ENCODE measurements around the gene BRINP2.

Gene BRINP2

DNA sequence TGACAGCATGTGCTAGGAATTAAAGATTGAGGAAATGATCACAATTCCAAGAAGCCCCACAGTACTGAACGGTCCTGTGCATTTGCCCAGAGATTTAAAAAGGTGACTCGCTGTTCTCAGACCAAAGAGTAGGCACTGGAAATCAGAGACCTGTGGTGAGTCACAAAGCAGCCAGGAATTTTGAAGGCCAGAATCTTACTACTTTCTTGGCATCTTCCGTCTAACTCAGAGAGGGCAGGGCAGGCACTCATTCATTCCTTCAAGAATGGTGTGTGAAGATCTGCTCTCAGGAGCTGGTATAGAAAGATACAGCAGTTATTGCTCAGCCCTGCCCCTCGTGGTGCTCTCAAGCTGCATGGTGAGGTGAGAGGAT lies 57.9 kb downstream of the BRINP2 start:
- Histone ChIP-seq H3K4me2 (ENCODE audit: low read length) (no peak overlapping the region), H3K27me3 (ENCODE audit: insufficient read depth, low read length) (no peaks in the 10 kb centered on the region)

DNA sequence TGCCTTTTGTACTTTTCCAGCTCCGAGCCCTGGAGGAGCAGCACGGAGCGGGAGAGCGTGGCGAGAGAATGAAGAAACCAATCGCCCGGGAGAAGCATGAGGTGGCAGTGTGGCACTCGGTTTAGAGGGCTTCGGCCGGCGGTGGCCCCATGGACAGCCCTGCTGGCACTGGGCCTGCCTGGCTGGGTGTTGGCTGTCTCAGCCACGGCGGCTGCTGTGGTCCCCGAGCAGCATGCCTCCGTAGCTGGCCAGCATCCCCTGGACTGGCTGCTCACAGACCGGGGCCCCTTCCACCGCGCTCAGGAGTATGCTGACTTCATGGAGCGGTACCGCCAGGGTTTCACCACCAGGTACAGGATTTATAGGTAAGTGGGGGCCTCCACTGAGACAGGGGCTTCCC lies 59.0 kb downstream of the BRINP2 start:
- H3K4me1 ChIP-seq (ENCODE audit: insufficient read depth, low read length, severe bottlenecking): no peaks in the 10 kb centered on the region
- TF ChIP-seq, protein P1, sequence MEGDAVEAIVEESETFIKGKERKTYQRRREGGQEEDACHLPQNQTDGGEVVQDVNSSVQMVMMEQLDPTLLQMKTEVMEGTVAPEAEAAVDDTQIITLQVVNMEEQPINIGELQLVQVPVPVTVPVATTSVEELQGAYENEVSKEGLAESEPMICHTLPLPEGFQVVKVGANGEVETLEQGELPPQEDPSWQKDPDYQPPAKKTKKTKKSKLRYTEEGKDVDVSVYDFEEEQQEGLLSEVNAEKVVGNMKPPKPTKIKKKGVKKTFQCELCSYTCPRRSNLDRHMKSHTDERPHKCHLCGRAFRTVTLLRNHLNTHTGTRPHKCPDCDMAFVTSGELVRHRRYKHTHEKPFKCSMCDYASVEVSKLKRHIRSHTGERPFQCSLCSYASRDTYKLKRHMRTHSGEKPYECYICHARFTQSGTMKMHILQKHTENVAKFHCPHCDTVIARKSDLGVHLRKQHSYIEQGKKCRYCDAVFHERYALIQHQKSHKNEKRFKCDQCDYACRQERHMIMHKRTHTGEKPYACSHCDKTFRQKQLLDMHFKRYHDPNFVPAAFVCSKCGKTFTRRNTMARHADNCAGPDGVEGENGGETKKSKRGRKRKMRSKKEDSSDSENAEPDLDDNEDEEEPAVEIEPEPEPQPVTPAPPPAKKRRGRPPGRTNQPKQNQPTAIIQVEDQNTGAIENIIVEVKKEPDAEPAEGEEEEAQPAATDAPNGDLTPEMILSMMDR (IDR thresholded peaks at IDR 0.05; ENCODE audit: low read length): no peak
- no peak for TF ChIP-seq EZH2 (IDR thresholded peaks at IDR 0.05; ENCODE audit: borderline replicate concordance, low read length)

More for the DNA sequence above, 57.9 kb downstream of the BRINP2 start:
- Histone ChIP-seq H3K27ac (ENCODE audit: low read depth, low read length, poor library complexity, severe bottlenecking) (no peak overlapping the region), H3K9me3 (ENCODE audit: low read length) (no peaks in the 10 kb centered on the region), H3K9ac (ENCODE audit: low read length) (no peak overlapping the region), H3K4me3 (ENCODE audit: low read depth, low read length, poor library complexity, severe bottlenecking) (no peak overlapping the region), H3K9me2 (ENCODE audit: low read depth, low read length) (no peaks in the 10 kb centered on the region), H3K79me2 (ENCODE audit: insufficient read depth, low read length) (no peaks in the 10 kb centered on the region), H2AFZ (ENCODE audit: low read length) (no peak overlapping the region), H3F3A (ENCODE audit: insufficient read depth, low read length) (no peaks in the 10 kb centered on the region), H4K20me1 (ENCODE audit: insufficient read depth, low read length) (no peaks in the 10 kb centered on the region), H3K36me3 (ENCODE audit: insufficient read depth, low read length) (no peaks in the 10 kb centered on the region), H3K4me1 (ENCODE audit: insufficient read depth, low read length, severe bottlenecking) (no peaks in the 10 kb centered on the region)
- no peak for TF ChIP-seq EZH2 (IDR thresholded peaks at IDR 0.05; ENCODE audit: borderline replicate concordance, low read length)
- TF ChIP-seq, protein P1 (IDR thresholded peaks at IDR 0.05; ENCODE audit: low read length): no peak

GRCh38 chr1:177230228-177231016 lies 59.7 kb downstream of the BRINP2 start:
- H3K9me3 ChIP-seq (ENCODE audit: low read length): no peaks in the 10 kb centered on the region
- no peaks in the 10 kb centered on the region for H3F3A ChIP-seq (ENCODE audit: insufficient read depth, low read length)
- no peaks in the 10 kb centered on the region for H3K9me2 ChIP-seq (ENCODE audit: low read depth, low read length)
- TF ChIP-seq EZH2 (IDR thresholded peaks at IDR 0.05; ENCODE audit: borderline replicate concordance, low read length): no peak
- TF ChIP-seq, protein P1 (IDR thresholded peaks at IDR 0.05; ENCODE audit: low read length): no peak
- H2AFZ ChIP-seq (ENCODE audit: low read length): no peak overlapping the region
- no peaks in the 10 kb centered on the region for H3K79me2 ChIP-seq (ENCODE audit: insufficient read depth, low read length)
- H3K27ac ChIP-seq (ENCODE audit: low read depth, low read length, poor library complexity, severe bottlenecking): no peak overlapping the region
- no peaks in the 10 kb centered on the region for H3K36me3 ChIP-seq (ENCODE audit: insufficient read depth, low read length)
- no peaks in the 10 kb centered on the region for H4K20me1 ChIP-seq (ENCODE audit: insufficient read depth, low read length)
- no peaks in the 10 kb centered on the region for H3K4me1 ChIP-seq (ENCODE audit: insufficient read depth, low read length, severe bottlenecking)
- no peak overlapping the region for H3K4me3 ChIP-seq (ENCODE audit: low read depth, low read length, poor library complexity, severe bottlenecking)
- H3K27me3 ChIP-seq (ENCODE audit: insufficient read depth, low read length): no peaks in the 10 kb centered on the region
- H3K9ac ChIP-seq (ENCODE audit: low read length): no peak overlapping the region
- no peak overlapping the region for H3K4me2 ChIP-seq (ENCODE audit: low read length)

More for the DNA sequence above, 59.0 kb downstream of the BRINP2 start:
- H3K9ac ChIP-seq (ENCODE audit: low read length): no peak overlapping the region
- H3K4me3 ChIP-seq (ENCODE audit: low read depth, low read length, poor library complexity, severe bottlenecking): no peak overlapping the region
- H3K9me2 ChIP-seq (ENCODE audit: low read depth, low read length): no peaks in the 10 kb centered on the region
- no peak overlapping the region for H3K4me2 ChIP-seq (ENCODE audit: low read length)
- no peaks in the 10 kb centered on the region for H3K36me3 ChIP-seq (ENCODE audit: insufficient read depth, low read length)
- H2AFZ ChIP-seq (ENCODE audit: low read length): no peak overlapping the region
- H3K9me3 ChIP-seq (ENCODE audit: low read length): no peaks in the 10 kb centered on the region
- H4K20me1 ChIP-seq (ENCODE audit: insufficient read depth, low read length): no peaks in the 10 kb centered on the region
- H3K27me3 ChIP-seq (ENCODE audit: insufficient read depth, low read length): no peaks in the 10 kb centered on the region
- no peaks in the 10 kb centered on the region for H3F3A ChIP-seq (ENCODE audit: insufficient read depth, low read length)
- H3K79me2 ChIP-seq (ENCODE audit: insufficient read depth, low read length): no peaks in the 10 kb centered on the region
- H3K27ac ChIP-seq (ENCODE audit: low read depth, low read length, poor library complexity, severe bottlenecking): no peak overlapping the region
